Kidney glomerular epithelial cell (primary cell): ENCODE data around the gene PPP1CC.
A peak's percentile ranks its signal among the peaks of the same experiment; 100 is the strongest.
"Not testable (repeated sequence)": the region's sequence is repeated elsewhere in the genome, so short reads cannot be mapped to it uniquely, and the experiment has no call there.

Source experiments
- DNase-seq: peaks from one replicate; lab custom pipeline; 2025; lab: John Stamatoyannopoulos, UW

PPP1CC gene

GRCh38 chr12:110754101-110754793 is 11.6 kb upstream of the PPP1CC start:
- DNase-seq = no peak

GRCh38 chr12:110750784-110751461 is 8.2 kb upstream of the PPP1CC start:
- DNase-seq = no peak

- no peak for DNase-seq
Measured at GRCh38 chr12:110746550-110746949, 3.9 kb upstream of the PPP1CC start.

- no peak for DNase-seq
Measured at GRCh38 chr12:110745542-110746284, 3.0 kb upstream of the PPP1CC start.

GRCh38 chr12:110744601-110745264 is 2.0 kb upstream of the PPP1CC start:
- no peak for DNase-seq

- peak; percentile 19 for DNase-seq
Measured at GRCh38 chr12:110744151-110744571, 1.5 kb upstream of the PPP1CC start.

- no peak for DNase-seq
Measured at GRCh38 chr12:110743571-110744093, 941 bp upstream of the PPP1CC start.

- DNase-seq = no peak
Measured at GRCh38 chr12:110742096-110742717, 484 bp downstream of the PPP1CC start.

- DNase-seq = no peak
Measured at GRCh38 chr12:110741341-110742095, 1.2 kb downstream of the PPP1CC start.

GRCh38 chr12:110739894-110740293 is 2.8 kb downstream of the PPP1CC start:
- no peak for DNase-seq

GRCh38 chr12:110739488-110739887 is 3.2 kb downstream of the PPP1CC start:
- no peak for DNase-seq

GRCh38 chr12:110737532-110737931 is 5.2 kb downstream of the PPP1CC start:
- DNase-seq = no peak

GRCh38 chr12:110737016-110737415 is 5.7 kb downstream of the PPP1CC start:
- not testable (repeated sequence) for DNase-seq

GRCh38 chr12:110733900-110734299 is 8.8 kb downstream of the PPP1CC start:
- DNase-seq = no peak

- DNase-seq = no peak
Measured at GRCh38 chr12:110733089-110733715, 9.5 kb downstream of the PPP1CC start.

- no peak for DNase-seq
Measured at GRCh38 chr12:110732572-110732971, 10.1 kb downstream of the PPP1CC start.

GRCh38 chr12:110731479-110731878 is 11.2 kb downstream of the PPP1CC start:
- no peak for DNase-seq

- no peak for DNase-seq
Measured at GRCh38 chr12:110728628-110729027, 14.1 kb downstream of the PPP1CC start.

- no peak for DNase-seq
Measured at GRCh38 chr12:110726708-110727369, 15.9 kb downstream of the PPP1CC start.

GRCh38 chr12:110726028-110726427 is 16.7 kb downstream of the PPP1CC start:
- DNase-seq = no peak
